ENCODE results near the gene B4GALNT3. TPM values are rescaled to one million over a fixed set of nuclear protein-coding genes. Genes with fewer than 3 reads are reported as not detected.

B4GALNT3 gene
- total RNA-seq, 1 donor from 2014 or later: 7.0 TPM

DNA sequence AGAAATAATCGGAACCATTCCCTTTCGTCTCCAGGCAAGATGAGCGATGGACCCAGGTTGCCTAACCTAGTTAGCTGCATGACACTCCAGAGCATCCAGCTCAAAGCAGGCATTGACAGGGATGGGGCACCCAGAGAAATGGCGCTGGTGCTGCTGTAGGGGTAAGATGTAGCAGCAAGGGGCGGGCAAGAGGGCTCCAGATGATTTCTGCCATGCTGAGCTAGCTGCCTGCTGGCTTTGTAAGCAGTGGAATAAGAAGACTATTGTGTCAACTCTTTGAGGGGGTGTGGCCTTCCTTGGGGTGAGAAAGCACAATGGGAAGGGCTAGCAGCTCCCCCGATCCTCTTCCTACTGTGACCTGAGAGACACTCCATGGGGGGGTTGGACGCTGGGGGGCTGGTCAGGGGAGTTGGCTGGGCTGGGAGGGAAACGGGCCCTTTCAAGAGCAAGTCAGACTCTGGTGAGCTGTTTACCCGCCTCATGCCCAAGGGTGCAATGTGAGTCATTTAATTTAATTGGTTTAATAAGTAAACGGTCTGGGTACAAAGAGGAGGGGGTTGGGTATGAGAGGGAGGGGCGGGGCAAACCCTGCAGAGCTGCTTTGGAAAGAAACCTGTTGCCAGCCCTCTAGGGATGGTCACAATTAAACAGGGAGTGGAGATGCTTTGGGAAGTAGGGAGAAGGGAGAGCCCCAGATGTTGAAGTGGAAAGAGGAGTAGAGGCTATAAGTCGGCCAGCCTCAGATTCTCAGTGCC is 50.5 kb downstream of the B4GALNT3 start:
- H3K27ac Mint-ChIP-seq: no peak overlapping the region
- peaks cover 8% of the 10 kb centered on the region for H3K9me3 Mint-ChIP-seq
- TF ChIP-seq CTCF (IDR thresholded peaks at IDR 0.05; ENCODE audit: unreplicated experiment): no peak
- DNase-seq (ENCODE audit: low spot score in 2 of 2, unreplicated experiment in 2 of 2): no peak
- H3K27me3 Mint-ChIP-seq (ENCODE audit: low read depth): peaks cover 31% of the 10 kb centered on the region
- H3K4me1 Mint-ChIP-seq: peaks cover 9% of the 10 kb centered on the region
- H3K36me3 Mint-ChIP-seq: no peaks in the 10 kb centered on the region
- no peak overlapping the region for H3K4me3 Mint-ChIP-seq

DNA sequence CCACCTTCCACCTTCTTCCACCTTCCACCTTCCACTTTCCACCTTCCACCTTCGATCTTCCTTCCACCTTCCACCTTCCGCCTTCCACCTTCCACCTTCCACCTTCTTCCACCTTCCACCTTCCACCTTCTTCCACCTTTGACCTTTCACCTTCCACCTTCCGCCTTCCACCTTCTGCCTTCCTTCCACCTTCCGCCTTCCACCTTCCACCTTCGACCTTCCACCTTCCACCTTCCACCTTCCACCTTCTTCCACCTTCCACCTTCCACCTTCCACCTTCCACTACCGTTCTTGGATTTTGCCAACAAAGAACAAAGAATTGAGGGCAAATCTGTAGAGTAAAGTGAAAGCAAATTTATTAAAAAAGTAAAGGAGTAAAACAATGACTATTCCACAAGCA is 53.2 kb downstream of the B4GALNT3 start:
- Mint-ChIP-seq H3K4me1 (peaks cover 9% of the 10 kb centered on the region), H3K27ac (no peak overlapping the region)

GRCh38 chr12:513446-513845 is 53.7 kb downstream of the B4GALNT3 start:
- Mint-ChIP-seq H3K9me3 (peaks cover 8% of the 10 kb centered on the region), H3K27me3 (ENCODE audit: low read depth) (peaks cover 24% of the 10 kb centered on the region), H3K27ac (no peak overlapping the region), H3K4me3 (no peak overlapping the region), H3K4me1 (peaks cover 9% of the 10 kb centered on the region), H3K36me3 (no peaks in the 10 kb centered on the region)
- DNase-seq (ENCODE audit: low spot score in 2 of 2, unreplicated experiment in 2 of 2): no peak
- no peak for TF ChIP-seq CTCF (IDR thresholded peaks at IDR 0.05; ENCODE audit: unreplicated experiment)

More for the DNA sequence above, 53.2 kb downstream of the B4GALNT3 start:
- no peaks in the 10 kb centered on the region for H3K36me3 Mint-ChIP-seq
- no peak for TF ChIP-seq CTCF (IDR thresholded peaks at IDR 0.05; ENCODE audit: unreplicated experiment)
- H3K27me3 Mint-ChIP-seq (ENCODE audit: low read depth): peaks cover 22% of the 10 kb centered on the region
- no peak overlapping the region for H3K4me3 Mint-ChIP-seq
- H3K9me3 Mint-ChIP-seq: peaks cover 8% of the 10 kb centered on the region
- DNase-seq (ENCODE audit: low spot score in 2 of 2, unreplicated experiment in 2 of 2): no peak

GRCh38 chr12:517538-517937 is 57.8 kb downstream of the B4GALNT3 start:
- Mint-ChIP-seq H3K36me3 (no peaks in the 10 kb centered on the region), H3K4me3 (no peak overlapping the region), H3K4me1 (peaks cover 5% of the 10 kb centered on the region)

GRCh38 chr12:520119-520518 is 60.4 kb downstream of the B4GALNT3 start:
- no peak for DNase-seq (ENCODE audit: low spot score in 2 of 2, unreplicated experiment in 2 of 2)
- Mint-ChIP-seq H3K4me3 (no peak overlapping the region), H3K36me3 (no peaks in the 10 kb centered on the region), H3K27me3 (ENCODE audit: low read depth) (peaks cover 44% of the 10 kb centered on the region), H3K9me3 (no peaks in the 10 kb centered on the region), H3K4me1 (peaks cover 8% of the 10 kb centered on the region), H3K27ac (no peak overlapping the region)
- TF ChIP-seq CTCF (IDR thresholded peaks at IDR 0.05; ENCODE audit: unreplicated experiment): no peak

More at GRCh38 chr12:517538-517937, 57.8 kb downstream of the B4GALNT3 start:
- Mint-ChIP-seq H3K27me3 (ENCODE audit: low read depth) (peaks cover 42% of the 10 kb centered on the region), H3K27ac (no peak overlapping the region), H3K9me3 (peaks cover 8% of the 10 kb centered on the region)
- DNase-seq (ENCODE audit: low spot score in 2 of 2, unreplicated experiment in 2 of 2): no peak
- no peak for TF ChIP-seq CTCF (IDR thresholded peaks at IDR 0.05; ENCODE audit: unreplicated experiment)
